HL-60 (cell line): ENCODE data around the gene SPATA6L.

Experiments used
- DNase-seq, 2 experiments: peaks; one replicate each; pipeline ENCODE4 v3.0.0-alpha.2; 2010 to 2020; ENCODE audit warnings: low read depth in 1 of 2, low spot score in 1 of 2
- H3K27ac ChIP-seq: fragments of 250-450 bp; sonication (Bioruptor Pico); replicated peaks from 2 replicates; pipeline ENCODE4 v1.5.1; 2020; ENCODE audit warnings: mild to moderate bottlenecking, moderate library complexity
- H3K27me3 ChIP-seq: fragments of 250-450 bp; sonication (Bioruptor Pico); 2 replicates; pipeline ENCODE4 v1.5.1; 2021; ENCODE audit warnings: mild to moderate bottlenecking, moderate library complexity; ENCODE audit not compliant: insufficient read depth, poor library complexity, severe bottlenecking
- H3K4me3 ChIP-seq: replicated peaks from 2 replicates; pipeline ENCODE4 v1.5.1; 2011; ENCODE audit warnings: mild to moderate bottlenecking, control low read depth, low read length; ENCODE audit not compliant: insufficient read depth
- GABPA ChIP-seq: IDR thresholded peaks from 2 replicates; pipeline ENCODE4 v1.6.1; 2012; ENCODE audit warnings: low read depth
- POLR2AphosphoS5 ChIP-seq: IDR thresholded peaks from 2 replicates; pipeline ENCODE4 v1.6.1; 2012; ENCODE audit warnings: low read depth
- SPI1 ChIP-seq: IDR thresholded peaks from 2 replicates; pipeline ENCODE4 v1.6.1; 2012; ENCODE audit warnings: low read depth, mild to moderate bottlenecking, borderline replicate concordance
- TF ChIP-seq, protein P1 (sequence below): IDR thresholded peaks from one replicate; pipeline ENCODE4 v1.5.1; 2011; ENCODE audit warnings: low read length, control low read depth, inconsistent platforms; ENCODE audit not compliant: insufficient read depth
- TF ChIP-seq, protein P2 (sequence below): IDR thresholded peaks from 2 replicates; pipeline ENCODE4 v1.6.1; 2012; ENCODE audit warnings: low read depth; ENCODE audit not compliant: insufficient replicate concordance

SPATA6L gene

DNA sequence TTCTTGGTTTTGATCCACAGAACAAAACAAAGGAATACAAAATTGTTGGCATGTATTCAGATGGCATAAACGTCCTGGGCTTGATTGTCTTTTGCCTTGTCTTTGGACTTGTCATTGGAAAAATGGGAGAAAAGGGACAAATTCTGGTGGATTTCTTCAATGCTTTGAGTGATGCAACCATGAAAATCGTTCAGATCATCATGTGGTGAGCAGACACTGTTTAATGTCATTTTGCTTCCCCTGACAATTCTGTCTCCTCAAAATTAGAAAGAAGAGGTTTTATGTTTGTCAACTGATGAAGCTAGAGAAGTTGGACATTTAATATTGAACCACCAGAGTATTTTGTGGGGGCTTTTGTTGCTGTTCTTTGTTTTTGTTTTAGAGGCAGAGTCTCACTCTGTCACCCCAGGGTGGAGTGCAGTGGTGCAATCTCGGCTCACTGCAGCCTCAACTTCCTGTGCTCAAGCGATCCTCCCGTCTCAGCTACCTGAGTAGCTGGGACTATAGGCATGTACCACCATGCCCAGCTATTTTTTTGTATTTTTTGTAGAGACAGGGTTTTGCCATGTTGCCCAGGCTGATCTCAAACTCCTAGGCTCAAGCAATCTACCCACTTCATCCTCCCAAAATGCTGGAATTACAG, 94.0 kb downstream of the SPATA6L start:
- no peak overlapping the region for H3K4me3 ChIP-seq
- TF ChIP-seq POLR2AphosphoS5: no peak
- TF ChIP-seq SPI1: no peak
- TF ChIP-seq GABPA: no peak
- TF ChIP-seq, protein P1, sequence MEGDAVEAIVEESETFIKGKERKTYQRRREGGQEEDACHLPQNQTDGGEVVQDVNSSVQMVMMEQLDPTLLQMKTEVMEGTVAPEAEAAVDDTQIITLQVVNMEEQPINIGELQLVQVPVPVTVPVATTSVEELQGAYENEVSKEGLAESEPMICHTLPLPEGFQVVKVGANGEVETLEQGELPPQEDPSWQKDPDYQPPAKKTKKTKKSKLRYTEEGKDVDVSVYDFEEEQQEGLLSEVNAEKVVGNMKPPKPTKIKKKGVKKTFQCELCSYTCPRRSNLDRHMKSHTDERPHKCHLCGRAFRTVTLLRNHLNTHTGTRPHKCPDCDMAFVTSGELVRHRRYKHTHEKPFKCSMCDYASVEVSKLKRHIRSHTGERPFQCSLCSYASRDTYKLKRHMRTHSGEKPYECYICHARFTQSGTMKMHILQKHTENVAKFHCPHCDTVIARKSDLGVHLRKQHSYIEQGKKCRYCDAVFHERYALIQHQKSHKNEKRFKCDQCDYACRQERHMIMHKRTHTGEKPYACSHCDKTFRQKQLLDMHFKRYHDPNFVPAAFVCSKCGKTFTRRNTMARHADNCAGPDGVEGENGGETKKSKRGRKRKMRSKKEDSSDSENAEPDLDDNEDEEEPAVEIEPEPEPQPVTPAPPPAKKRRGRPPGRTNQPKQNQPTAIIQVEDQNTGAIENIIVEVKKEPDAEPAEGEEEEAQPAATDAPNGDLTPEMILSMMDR: no peak
- TF ChIP-seq, protein P2, sequence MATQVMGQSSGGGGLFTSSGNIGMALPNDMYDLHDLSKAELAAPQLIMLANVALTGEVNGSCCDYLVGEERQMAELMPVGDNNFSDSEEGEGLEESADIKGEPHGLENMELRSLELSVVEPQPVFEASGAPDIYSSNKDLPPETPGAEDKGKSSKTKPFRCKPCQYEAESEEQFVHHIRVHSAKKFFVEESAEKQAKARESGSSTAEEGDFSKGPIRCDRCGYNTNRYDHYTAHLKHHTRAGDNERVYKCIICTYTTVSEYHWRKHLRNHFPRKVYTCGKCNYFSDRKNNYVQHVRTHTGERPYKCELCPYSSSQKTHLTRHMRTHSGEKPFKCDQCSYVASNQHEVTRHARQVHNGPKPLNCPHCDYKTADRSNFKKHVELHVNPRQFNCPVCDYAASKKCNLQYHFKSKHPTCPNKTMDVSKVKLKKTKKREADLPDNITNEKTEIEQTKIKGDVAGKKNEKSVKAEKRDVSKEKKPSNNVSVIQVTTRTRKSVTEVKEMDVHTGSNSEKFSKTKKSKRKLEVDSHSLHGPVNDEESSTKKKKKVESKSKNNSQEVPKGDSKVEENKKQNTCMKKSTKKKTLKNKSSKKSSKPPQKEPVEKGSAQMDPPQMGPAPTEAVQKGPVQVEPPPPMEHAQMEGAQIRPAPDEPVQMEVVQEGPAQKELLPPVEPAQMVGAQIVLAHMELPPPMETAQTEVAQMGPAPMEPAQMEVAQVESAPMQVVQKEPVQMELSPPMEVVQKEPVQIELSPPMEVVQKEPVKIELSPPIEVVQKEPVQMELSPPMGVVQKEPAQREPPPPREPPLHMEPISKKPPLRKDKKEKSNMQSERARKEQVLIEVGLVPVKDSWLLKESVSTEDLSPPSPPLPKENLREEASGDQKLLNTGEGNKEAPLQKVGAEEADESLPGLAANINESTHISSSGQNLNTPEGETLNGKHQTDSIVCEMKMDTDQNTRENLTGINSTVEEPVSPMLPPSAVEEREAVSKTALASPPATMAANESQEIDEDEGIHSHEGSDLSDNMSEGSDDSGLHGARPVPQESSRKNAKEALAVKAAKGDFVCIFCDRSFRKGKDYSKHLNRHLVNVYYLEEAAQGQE: no peak
- H3K27ac ChIP-seq: no peak overlapping the region
- DNase-seq: no peak
- H3K27me3 ChIP-seq: peaks cover 2% of the 10 kb centered on the region

DNA sequence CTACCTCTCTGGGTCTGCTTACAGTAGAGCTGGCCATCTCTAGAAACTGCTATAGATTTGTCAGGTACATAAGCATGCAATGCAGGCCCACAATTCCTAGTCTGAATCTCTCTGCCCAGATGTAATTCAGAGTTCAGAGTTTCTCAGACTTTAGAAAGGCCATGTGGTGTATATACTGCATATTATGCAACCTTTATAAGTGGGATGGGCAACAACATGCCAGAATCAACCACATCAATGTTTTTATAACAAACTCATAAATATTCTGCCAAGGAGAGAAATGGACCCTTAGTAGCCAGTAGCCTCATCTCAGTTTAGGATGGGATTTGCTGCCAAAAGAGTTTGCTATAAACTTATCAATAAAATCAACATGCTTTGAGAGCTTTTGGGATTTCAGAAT, 97.2 kb downstream of the SPATA6L start:
- no peaks in the 10 kb centered on the region for H3K27me3 ChIP-seq
- no peak for TF ChIP-seq GABPA
- no peak for TF ChIP-seq SPI1
- TF ChIP-seq, protein P1: no peak
- TF ChIP-seq, protein P2: no peak
- no peak for TF ChIP-seq POLR2AphosphoS5

DNA sequence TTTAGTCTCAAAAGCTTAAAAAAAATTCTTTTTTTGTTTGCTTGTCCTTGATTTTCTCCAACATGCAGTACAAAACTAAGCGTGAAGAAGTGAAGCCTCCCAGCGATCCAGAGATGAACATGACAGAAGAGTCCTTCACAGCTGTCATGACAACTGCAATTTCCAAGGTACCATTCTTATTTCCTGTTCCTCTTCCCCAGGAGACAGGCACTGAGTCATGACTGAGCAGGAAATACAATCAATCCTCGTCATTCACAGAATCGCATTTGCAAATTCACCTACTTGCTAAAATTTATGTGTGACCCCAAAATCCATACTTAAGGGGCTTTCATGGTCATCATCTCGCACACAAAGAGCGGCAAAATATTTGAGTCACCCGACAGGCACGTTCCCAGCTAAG, 98.7 kb downstream of the SPATA6L start:
- TF ChIP-seq GABPA: no peak
- no peak for TF ChIP-seq SPI1
- TF ChIP-seq, protein P2: no peak
- TF ChIP-seq, protein P1: no peak
- no peak for TF ChIP-seq POLR2AphosphoS5
- H3K27me3 ChIP-seq: no peaks in the 10 kb centered on the region
- DNase-seq: no peak
- no peak overlapping the region for H3K27ac ChIP-seq
- H3K4me3 ChIP-seq: no peak overlapping the region

More for the DNA sequence above, 97.2 kb downstream of the SPATA6L start:
- H3K4me3 ChIP-seq: no peak overlapping the region
- DNase-seq: no peak
- H3K27ac ChIP-seq: no peak overlapping the region
